ENCODE data around the gene BICRA. TPM values are rescaled to one million over a fixed set of nuclear protein-coding genes. Genes with fewer than 3 reads are reported as not detected.
"Not testable (repeated sequence)": the region's sequence is repeated elsewhere in the genome, so short reads cannot be mapped to it uniquely, and the experiment has no call there.

The BICRA gene
- total RNA-seq, 1 donor, result 3.0 TPM

GRCh38 chr19:47730910-47731309 lies 122.0 kb downstream of the BICRA start:
- TF ChIP-seq CTCF (IDR thresholded peaks at IDR 0.05; ENCODE audit: insufficient read depth, low read depth, low read length), result no peak

GRCh38 chr19:47735131-47735530 lies 126.2 kb downstream of the BICRA start:
- DNase-seq (ENCODE audit: low read depth), result no peak
- no peak overlapping the region for H3K4me3 ChIP-seq (ENCODE audit: low read depth, low read length)
- TF ChIP-seq CTCF (IDR thresholded peaks at IDR 0.05; ENCODE audit: insufficient read depth, low read depth, low read length), result no peak

More at GRCh38 chr19:47730910-47731309, 122.0 kb downstream of the BICRA start:
- H3K4me3 ChIP-seq (ENCODE audit: low read depth, low read length), result no peak overlapping the region
- DNase-seq (ENCODE audit: low read depth), result no peak

- no peak overlapping the region for H3K4me3 ChIP-seq (ENCODE audit: low read depth, low read length)
- TF ChIP-seq CTCF (IDR thresholded peaks at IDR 0.05; ENCODE audit: insufficient read depth, low read depth, low read length), result no peak
These were observed 132.1 kb downstream of the BICRA start for GRCh38 chr19:47740866-47741519.

GRCh38 chr19:47741544-47742140 lies 132.7 kb downstream of the BICRA start:
- TF ChIP-seq CTCF (IDR thresholded peaks at IDR 0.05; ENCODE audit: insufficient read depth, low read depth, low read length), result no peak
- no peak overlapping the region for H3K4me3 ChIP-seq (ENCODE audit: low read depth, low read length)
- no peak for DNase-seq (ENCODE audit: low read depth)

More at GRCh38 chr19:47740866-47741519, 132.1 kb downstream of the BICRA start:
- DNase-seq (ENCODE audit: low read depth), result no peak

- no peak overlapping the region for H3K4me3 ChIP-seq (ENCODE audit: low read depth, low read length)
- peak; percentile 54 for DNase-seq (ENCODE audit: low read depth)
- no peak for TF ChIP-seq CTCF (IDR thresholded peaks at IDR 0.05; ENCODE audit: insufficient read depth, low read depth, low read length)
These were observed 133.7 kb downstream of the BICRA start for GRCh38 chr19:47742634-47743033.

GRCh38 chr19:47745010-47745901 lies 136.3 kb downstream of the BICRA start, which contains the start of gene NOP53:
NOP53 (plus strand) TSS chr19:47745546; CDS start chr19:47745560, 14 bp downstream.
- DNase-seq (ENCODE audit: low read depth), result peak; percentile 98
- no peak for TF ChIP-seq CTCF (IDR thresholded peaks at IDR 0.05; ENCODE audit: insufficient read depth, low read depth, low read length)
- peak within 1 kb of the TSS; percentile 88 for H3K4me3 ChIP-seq (ENCODE audit: low read depth, low read length)

GRCh38 chr19:47746129-47746528 lies 137.2 kb downstream of the BICRA start:
- not testable (repeated sequence) for DNase-seq (ENCODE audit: low read depth)
- peak overlapping the region; percentile 88 for H3K4me3 ChIP-seq (ENCODE audit: low read depth, low read length)

All from fibroblast of villous mesenchyme (primary cell).